Measurements from ENCODE around the gene NKAIN2. TPM values are rescaled to one million over a fixed set of nuclear protein-coding genes. Genes with fewer than 3 reads are reported as not detected.

Gene NKAIN2
- polyA plus RNA-seq, 1 donor (not counting 4 experiments of a cell fraction or from before 2014, with no cell fraction given), result 0.13 TPM

DNA sequence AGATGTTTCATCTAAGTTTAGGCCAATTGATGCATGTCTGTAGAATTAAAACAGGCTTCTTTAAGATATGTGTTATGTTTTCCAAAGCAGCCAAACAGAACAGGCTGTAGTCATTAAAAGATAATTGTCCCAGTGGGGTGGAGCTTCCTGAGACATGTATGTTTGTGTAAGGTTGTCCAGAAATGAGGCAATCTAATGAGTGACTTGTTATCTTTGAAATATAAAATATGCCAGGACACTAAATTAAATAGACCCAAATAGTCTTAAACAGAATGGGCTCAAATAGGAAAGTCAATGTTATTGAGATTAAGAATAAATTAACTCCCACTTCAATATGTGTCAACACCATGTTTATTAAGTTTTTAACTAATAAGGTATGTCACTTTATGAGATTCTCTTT is 953.9 kb downstream of the NKAIN2 start:
- Histone ChIP-seq H3K27me3 (ENCODE audit: control insufficient read depth, extremely low read depth, insufficient read depth, low read length) (no peaks in the 10 kb centered on the region), H3K4me3 (ENCODE audit: control insufficient read depth in 2 of 3, extremely low read depth in 1 of 3, insufficient read depth in 2 of 3, low read depth in 1 of 3, low read length in 3 of 3) (no peak overlapping the region), H3K36me3 (ENCODE audit: control insufficient read depth in 2 of 2, extremely low read depth in 1 of 2, insufficient read depth in 2 of 2, low read length in 2 of 2) (no peaks in the 10 kb centered on the region), H3K4me2 (ENCODE audit: control insufficient read depth, extremely low read depth, insufficient read depth, low read depth, low read length) (no peak overlapping the region), H2AFZ (ENCODE audit: control insufficient read depth, low read length) (no peak overlapping the region), H3K4me1 (ENCODE audit: control insufficient read depth, extremely low read depth, insufficient read depth, low read length) (no peaks in the 10 kb centered on the region), H3K9me1 (ENCODE audit: control insufficient read depth, extremely low read depth, insufficient read depth, low read length) (no peaks in the 10 kb centered on the region), H3K27ac (ENCODE audit: control insufficient read depth, insufficient read depth, low read length) (no peak overlapping the region), H3K79me2 (ENCODE audit: control insufficient read depth, insufficient read depth, low read length) (no peaks in the 10 kb centered on the region), H3K9me3 (ENCODE audit: control insufficient read depth, low read depth, low read length) (peaks cover 3% of the 10 kb centered on the region), H3K9ac (ENCODE audit: control insufficient read depth, extremely low read depth, insufficient read depth, low read length) (no peak overlapping the region), H4K20me1 (ENCODE audit: control insufficient read depth, extremely low read depth, insufficient read depth, low read length) (no peaks in the 10 kb centered on the region)
- dilution Hi-C loops (cut with MboI; ENCODE audit: extremely low pct_ligation_motif_present, low sequenced_read_pairs), result no loop called here
- no peak for FAIRE-seq
- DNase-seq (ENCODE audit: low read depth, low spot score), result no peak
- no peak for TF ChIP-seq EZH2 (IDR thresholded peaks at IDR 0.05; ENCODE audit: low read length)
- TF ChIP-seq, protein P1, sequence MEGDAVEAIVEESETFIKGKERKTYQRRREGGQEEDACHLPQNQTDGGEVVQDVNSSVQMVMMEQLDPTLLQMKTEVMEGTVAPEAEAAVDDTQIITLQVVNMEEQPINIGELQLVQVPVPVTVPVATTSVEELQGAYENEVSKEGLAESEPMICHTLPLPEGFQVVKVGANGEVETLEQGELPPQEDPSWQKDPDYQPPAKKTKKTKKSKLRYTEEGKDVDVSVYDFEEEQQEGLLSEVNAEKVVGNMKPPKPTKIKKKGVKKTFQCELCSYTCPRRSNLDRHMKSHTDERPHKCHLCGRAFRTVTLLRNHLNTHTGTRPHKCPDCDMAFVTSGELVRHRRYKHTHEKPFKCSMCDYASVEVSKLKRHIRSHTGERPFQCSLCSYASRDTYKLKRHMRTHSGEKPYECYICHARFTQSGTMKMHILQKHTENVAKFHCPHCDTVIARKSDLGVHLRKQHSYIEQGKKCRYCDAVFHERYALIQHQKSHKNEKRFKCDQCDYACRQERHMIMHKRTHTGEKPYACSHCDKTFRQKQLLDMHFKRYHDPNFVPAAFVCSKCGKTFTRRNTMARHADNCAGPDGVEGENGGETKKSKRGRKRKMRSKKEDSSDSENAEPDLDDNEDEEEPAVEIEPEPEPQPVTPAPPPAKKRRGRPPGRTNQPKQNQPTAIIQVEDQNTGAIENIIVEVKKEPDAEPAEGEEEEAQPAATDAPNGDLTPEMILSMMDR (optimal IDR thresholded peaks at IDR 0.05 in 1 of 3, IDR thresholded peaks at IDR 0.05 in 1 of 3, conservative IDR thresholded peaks at IDR 0.05 in 1 of 3; ENCODE audit: extremely low read depth in 1 of 3, insufficient read depth in 2 of 3, low read length in 3 of 3), result no peak

DNA sequence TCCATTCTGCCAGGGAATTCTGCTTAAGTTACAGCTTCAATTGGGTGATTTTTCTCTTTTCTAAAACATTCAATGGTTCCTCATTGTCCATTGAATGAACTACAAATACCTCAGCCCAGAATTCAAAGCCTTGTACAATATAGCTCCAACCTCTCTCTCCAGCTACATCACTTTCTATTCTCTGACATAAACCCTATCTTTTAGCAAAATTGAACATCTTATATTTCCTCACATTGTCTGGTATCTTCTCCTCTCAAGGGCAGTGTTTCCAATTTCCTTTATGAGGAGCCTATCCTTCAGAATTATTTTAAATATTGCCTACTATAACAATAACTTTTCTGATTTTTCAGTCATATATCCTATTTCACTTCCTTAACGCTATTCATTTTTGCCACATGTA is 955.0 kb downstream of the NKAIN2 start:
- Histone ChIP-seq H3K4me1 (ENCODE audit: control insufficient read depth, extremely low read depth, insufficient read depth, low read length) (no peaks in the 10 kb centered on the region), H3K4me3 (ENCODE audit: control insufficient read depth in 2 of 3, extremely low read depth in 1 of 3, insufficient read depth in 2 of 3, low read depth in 1 of 3, low read length in 3 of 3) (no peak overlapping the region), H4K20me1 (ENCODE audit: control insufficient read depth, extremely low read depth, insufficient read depth, low read length) (no peaks in the 10 kb centered on the region), H3K9ac (ENCODE audit: control insufficient read depth, extremely low read depth, insufficient read depth, low read length) (no peak overlapping the region), H3K9me3 (ENCODE audit: control insufficient read depth, low read depth, low read length) (peaks cover 3% of the 10 kb centered on the region), H2AFZ (ENCODE audit: control insufficient read depth, low read length) (no peak overlapping the region), H3K9me1 (ENCODE audit: control insufficient read depth, extremely low read depth, insufficient read depth, low read length) (no peaks in the 10 kb centered on the region), H3K4me2 (ENCODE audit: control insufficient read depth, extremely low read depth, insufficient read depth, low read depth, low read length) (no peak overlapping the region), H3K27me3 (ENCODE audit: control insufficient read depth, extremely low read depth, insufficient read depth, low read length) (no peaks in the 10 kb centered on the region), H3K27ac (ENCODE audit: control insufficient read depth, insufficient read depth, low read length) (no peak overlapping the region), H3K36me3 (ENCODE audit: control insufficient read depth in 2 of 2, extremely low read depth in 1 of 2, insufficient read depth in 2 of 2, low read length in 2 of 2) (no peaks in the 10 kb centered on the region), H3K79me2 (ENCODE audit: control insufficient read depth, insufficient read depth, low read length) (no peaks in the 10 kb centered on the region)
- TF ChIP-seq, protein P1 (optimal IDR thresholded peaks at IDR 0.05 in 1 of 3, IDR thresholded peaks at IDR 0.05 in 1 of 3, conservative IDR thresholded peaks at IDR 0.05 in 1 of 3; ENCODE audit: extremely low read depth in 1 of 3, insufficient read depth in 2 of 3, low read length in 3 of 3), result no peak
- TF ChIP-seq EZH2 (IDR thresholded peaks at IDR 0.05; ENCODE audit: low read length), result no peak
- dilution Hi-C loops (cut with MboI; ENCODE audit: extremely low pct_ligation_motif_present, low sequenced_read_pairs), result no loop called here
- no peak for FAIRE-seq
- DNase-seq (ENCODE audit: low read depth, low spot score), result no peak
